ENCODE results near the gene DTNBP1.

DTNBP1 gene, protein sequence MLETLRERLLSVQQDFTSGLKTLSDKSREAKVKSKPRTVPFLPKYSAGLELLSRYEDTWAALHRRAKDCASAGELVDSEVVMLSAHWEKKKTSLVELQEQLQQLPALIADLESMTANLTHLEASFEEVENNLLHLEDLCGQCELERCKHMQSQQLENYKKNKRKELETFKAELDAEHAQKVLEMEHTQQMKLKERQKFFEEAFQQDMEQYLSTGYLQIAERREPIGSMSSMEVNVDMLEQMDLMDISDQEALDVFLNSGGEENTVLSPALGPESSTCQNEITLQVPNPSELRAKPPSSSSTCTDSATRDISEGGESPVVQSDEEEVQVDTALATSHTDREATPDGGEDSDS

DNA sequence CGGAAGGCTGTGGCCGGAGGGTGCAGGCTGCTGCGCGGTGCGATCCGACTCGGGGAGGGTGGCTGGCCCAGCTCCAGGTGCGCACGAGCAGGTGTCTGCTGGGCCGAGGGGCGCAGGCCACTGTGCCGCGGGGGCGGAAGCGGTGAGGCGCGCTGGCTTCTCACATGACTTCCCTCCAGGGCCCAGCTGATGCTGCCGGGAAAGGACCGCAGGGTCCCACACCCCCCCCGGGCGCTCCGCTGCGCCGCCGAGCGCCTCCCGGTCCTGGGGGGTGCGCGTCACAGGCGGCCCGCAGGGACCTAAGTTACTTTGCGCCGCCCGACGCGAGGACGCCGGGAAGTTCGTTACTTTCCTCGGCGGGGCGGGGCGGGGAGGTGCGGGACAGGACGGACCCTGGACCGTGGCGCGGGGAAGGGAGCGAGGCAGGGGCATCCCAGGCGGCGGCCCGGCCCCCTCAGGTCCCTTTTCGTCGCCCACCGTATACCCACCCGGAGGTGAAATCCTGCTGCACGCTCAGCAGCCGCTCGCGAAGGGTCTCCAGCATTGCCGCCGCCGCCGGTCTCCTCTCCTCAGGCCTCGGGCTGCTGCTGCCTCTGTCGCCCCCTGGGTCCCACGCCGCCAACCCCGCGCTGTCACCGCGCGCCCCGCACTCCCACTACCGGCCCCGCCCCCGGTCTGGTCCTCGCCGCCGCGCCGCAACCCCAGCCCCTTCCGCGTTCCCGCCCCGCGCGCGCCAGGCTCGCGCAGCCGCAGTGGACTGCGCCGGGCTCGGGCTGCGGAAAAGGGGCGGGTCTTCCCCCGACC lies at the start of gene DTNBP1:
Gene DTNBP1, minus strand, starts transcription at position 703 of the 804 bp plus-strand sequence. Its CDS starts 159 bp downstream, at position 544.
- DNase-seq, result peak; percentile 31

DNA sequence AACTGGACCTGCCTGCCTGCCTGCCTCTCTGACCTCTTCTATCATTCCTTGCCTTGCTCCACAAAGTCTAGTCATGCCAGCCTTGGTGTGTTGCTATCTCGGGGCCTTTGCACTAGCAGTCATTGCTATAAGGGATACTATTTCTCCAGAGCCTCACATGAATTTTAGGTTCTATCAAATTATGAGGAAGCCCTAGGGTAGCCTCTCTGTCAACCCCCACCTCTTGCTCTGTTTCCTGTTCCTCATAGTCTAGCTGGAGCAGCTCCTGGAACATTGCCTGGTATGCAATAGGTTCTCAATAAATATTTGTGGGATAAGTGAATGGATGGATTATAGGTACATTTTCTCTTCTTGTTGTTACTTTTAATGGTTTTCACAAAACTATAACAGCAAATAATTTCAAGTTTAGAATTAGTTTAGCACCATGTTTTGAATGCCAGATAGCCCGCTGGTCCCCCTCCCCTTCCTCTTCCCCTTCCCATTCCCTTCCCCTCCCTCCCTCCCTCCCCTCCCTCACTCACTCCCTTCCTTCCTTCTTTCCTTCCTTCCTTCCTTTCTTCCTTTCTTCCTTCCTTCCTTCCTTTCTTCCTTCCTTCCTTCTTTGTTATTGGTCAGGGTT lies 46.9 kb upstream of the DTNBP1 start:
- DNase-seq, result no peak

DNA sequence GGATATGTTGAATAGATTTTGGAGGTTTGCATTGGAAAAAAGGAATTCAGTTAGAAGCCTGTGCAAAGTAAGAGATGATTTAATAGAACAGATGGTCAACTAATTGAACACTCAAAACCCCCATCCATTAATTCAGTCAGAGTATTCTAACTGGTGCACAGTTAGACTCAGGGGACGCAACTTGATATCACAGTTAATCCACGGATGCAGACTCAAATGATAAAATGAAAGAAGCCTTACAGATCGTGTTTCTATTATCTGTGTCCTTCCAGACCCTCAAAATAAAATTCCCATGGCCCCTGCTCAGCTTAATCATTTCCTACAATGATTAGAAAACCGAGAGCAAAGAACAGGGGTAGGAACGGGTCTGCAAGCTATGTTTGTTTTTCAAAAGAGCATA lies 45.4 kb upstream of the DTNBP1 start:
- DNase-seq, result no peak

DNA sequence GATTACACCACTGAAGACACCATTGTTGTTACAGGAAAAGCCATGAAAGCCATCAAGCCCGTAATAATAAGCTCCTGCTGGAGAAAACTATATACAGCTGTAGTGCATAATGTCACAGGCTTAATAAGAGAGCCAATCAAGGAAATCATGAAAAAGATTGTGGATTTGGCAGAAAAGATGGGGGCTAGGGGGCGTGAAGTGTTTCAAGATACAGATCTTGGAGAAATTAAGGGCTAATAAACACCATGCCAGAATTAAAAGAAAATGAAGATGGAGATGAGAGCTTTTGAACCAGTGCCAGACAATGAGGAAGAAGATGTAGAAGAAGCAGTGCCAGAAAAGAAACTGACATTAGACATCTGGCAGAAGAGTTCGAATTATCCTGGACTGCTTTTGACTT lies 43.2 kb upstream of the DTNBP1 start:
- DNase-seq, result no peak

DNA sequence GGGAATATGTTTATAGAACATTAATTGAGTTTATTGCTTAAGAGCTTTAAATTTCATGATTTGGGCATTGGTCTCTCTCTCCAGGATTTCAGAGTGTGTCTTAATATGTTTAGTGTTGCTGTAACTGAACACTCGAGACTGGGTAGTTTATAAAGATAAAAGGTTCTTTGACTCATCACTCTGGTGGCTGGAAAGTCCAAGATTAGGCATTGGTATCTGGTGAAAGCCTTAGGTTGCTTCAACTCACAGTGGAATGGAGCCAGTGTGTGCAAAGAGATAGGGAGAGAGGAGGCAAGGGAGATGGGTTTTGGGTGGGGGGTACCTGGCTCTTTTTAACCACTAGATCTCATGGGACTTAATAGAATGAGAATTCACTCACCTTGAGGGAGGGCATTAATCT lies 35.6 kb upstream of the DTNBP1 start:
- no peak for DNase-seq

DNA sequence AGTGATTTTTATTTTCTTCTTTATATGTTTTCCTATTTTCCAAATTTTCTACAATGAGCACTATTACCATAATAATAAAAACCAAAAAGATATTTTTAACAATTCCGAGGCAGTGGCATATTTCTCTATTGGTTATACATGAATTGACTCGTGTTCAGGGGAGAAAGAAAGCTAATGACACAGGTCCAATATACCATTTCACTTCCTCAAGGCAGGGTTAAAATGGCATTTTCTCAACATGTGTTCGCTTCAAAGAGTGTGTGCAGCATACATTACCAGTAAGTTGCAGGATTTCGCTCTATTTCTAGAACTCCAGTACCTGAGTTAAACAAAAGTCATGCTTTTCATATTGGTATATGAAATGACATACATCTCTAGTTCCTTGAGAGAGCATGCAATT lies 35.1 kb upstream of the DTNBP1 start:
- no peak for DNase-seq

DNA sequence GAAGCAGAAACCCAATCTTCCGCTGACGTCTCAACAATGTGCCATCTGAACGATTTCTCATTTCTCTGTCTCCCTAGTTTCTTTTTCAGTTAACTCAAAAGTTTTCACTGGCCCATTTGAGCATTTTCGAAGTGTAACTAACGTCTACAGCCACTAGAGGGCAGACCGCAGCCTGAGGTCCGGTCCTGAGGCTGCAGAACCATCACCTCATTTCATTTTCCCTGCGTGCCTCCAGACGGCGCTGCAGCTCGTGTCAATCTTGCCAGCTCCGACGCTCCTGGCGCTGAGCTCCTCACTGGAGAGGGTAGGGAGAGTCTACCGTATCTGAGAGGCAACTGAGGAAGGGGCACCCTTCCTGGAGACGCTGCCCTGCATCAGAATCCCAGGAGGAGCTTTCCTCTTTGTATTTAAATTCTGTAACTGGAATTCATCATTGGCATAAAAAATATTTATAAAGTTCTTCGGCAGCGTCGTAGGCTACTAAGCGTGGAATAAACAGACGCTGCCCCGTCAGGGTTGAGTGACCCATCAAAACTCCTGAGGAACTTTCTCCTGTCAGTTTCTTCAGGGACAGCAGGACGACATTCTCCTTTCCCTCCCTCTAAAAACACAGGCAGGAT lies 28.5 kb upstream of the DTNBP1 start:
- DNase-seq, result peak; percentile 40

DNA sequence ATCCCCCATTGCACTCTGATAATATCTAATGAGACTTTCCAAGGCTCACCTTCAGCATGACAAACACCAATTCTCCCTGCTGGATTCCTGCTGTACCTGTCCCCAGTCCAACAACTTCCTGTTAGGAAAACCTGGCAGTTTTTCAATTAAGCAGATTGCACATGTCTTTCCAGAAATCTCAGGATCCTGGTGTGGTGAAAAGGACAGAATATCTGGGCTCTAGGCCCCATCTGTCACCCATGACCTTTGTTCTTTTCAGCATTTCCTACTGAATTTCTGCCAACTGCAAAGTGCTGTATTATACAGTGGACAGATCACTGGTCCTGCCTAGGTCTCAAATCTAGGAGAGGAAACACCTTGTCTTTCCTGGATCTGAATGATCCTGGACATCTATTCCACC lies 27.7 kb upstream of the DTNBP1 start:
- DNase-seq, result no peak

DNA sequence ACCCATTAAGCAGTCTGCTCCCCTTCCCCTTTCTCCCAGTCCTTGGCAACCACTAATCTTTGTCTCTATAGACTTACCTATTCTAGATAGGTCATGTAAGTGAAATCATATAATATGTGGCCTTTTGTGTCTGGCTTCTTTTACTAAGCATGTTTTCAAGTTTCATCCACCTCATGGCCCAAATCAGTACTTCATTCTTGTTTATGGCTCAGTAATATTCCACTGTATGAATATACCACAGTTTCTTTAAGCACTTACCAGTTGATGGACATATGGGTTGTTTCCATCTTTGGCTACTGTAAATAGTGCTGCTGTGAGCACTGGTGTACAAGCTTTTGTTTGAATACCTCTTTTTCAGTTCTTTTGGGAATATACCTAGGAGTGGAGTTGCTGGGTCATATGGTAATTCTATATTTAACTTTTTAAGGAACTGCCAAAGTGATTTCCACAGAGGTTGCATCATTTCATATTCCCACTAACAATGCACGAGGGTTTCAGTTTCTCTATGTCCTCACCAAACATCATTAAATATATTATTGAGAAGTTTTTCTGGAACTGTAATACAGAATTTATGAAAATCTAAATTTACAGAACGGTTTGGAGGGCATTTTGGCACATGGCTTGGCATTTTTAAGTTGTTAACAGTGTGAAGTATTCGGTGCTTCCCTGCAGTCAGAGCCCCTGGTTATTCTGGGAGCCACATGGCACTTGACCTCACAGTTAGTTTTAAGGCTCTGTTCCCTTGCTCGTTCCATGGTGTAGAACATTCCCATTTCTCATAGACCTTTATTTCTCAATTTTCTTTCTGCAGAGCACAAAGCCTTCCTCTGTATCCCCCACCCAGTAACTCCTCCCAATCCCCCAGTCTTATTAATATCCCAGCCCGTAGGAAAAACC lies 27.0 kb upstream of the DTNBP1 start:
- DNase-seq, result no peak

DNA sequence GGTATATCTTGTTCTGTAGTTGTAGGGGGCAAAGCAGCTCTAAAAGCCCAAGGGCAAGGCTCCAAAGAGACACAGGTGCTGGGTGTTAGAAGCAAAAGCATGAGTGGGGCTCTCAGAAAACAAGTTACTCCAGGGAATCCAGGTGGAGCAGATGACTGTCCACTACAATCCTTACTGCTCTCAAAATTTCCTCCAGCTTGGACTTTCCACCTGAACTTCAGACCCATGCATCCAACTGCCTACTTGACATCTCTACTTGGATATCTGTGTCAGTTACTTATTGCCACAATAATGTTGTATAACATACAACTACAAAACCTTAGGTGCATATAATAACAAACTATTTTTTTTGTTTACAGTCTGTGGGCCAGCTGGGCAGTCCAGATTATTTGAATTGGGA lies 22.8 kb upstream of the DTNBP1 start:
- no peak for DNase-seq

DNA sequence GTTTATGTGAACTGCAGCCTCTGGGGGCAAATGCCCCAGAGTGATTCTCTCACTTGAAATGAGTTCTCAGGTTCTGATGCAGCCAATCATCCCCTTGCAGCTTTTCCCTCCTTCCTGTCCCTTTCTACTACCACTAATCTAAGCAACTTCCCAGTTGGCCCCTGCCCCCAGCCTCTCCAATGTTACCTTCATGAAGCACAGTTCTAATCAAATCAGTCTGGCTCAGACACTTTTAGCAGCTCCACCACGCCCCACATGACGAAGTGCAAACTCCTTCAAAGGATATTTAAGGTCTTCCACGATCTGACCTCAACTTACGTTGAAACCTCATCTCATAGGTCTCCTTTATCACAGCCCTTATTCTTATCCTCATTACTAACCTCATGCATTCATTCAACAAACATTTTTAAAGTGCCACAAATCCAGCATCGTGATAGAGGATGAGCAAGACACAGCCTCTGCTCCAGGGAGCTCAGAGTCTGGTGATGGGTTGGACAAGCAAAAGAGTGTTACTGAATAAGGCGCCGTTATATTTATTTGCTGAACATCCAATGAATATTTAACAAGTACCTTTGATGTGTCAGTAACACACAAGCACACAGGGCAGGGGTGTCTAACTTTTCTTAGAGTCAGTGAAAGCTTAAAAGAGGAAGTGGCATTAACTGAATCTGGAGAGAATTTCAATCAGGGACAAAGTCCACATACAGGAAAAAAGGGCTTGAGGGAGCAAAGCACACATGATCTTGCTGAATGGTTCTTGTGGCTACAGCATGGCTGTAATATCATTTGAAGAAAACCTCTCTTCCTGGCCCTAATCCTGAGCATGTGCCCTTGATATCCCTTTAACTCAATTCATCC lies 20.4 kb upstream of the DTNBP1 start:
- no peak for DNase-seq

DNA sequence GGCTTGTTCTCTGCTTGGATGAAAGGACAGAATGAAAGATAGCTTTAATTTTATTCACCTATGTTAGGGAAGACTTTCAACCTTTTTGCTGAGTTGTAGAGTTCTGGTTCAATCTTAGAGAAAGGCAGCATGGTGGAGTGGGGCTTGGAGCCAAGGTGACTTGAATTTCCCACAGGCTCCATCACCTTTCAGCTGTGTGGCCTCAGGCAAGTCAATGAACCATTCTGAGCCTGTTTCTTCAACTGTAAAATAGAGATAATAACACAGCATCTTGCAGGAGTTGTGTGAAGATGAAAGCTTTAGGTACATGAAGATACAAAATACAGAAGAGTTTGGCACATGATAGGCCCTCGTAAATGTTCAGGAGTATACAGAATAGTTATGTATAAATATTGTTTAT lies 19.1 kb upstream of the DTNBP1 start:
- no peak for DNase-seq

DNA sequence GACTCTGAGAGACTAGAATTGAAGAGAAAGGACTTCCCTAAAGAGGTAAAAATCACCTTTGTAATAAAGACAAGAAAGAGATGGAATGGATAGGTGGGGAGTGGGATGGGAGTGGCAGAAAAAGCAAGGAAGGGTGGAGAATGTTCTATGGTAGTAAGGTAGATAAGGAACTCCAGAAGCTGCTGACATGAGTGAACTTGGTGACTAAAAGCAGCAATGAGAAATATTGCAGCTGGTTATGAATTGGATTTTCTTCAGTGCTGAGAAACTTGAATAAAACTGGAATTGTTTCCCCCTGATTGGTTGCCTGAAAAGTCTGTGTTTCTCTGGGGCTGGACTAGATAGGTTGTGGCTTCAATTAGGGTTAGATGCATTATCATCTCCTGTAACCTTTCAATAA lies 15.7 kb upstream of the DTNBP1 start:
- no peak for DNase-seq

DNA sequence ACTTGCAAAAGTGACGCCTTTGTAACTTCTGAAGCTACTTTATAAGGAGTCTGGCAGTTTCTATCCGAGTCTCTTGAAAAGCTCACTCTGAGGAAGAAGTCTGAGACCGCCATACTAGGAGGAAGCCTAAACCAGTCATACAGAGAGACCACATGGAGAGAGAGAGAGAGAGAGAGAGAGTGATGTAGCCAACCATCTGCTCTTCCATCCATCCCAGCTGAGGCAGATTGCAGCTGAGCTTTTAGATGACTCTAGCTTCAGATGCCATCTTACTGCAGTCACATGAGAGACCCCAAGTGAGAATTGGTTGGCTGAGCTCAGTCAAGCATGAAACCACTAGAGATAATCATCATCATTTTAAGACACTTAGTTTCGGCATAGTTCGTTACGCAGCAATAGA lies 15.0 kb upstream of the DTNBP1 start:
- DNase-seq, result no peak

DNA sequence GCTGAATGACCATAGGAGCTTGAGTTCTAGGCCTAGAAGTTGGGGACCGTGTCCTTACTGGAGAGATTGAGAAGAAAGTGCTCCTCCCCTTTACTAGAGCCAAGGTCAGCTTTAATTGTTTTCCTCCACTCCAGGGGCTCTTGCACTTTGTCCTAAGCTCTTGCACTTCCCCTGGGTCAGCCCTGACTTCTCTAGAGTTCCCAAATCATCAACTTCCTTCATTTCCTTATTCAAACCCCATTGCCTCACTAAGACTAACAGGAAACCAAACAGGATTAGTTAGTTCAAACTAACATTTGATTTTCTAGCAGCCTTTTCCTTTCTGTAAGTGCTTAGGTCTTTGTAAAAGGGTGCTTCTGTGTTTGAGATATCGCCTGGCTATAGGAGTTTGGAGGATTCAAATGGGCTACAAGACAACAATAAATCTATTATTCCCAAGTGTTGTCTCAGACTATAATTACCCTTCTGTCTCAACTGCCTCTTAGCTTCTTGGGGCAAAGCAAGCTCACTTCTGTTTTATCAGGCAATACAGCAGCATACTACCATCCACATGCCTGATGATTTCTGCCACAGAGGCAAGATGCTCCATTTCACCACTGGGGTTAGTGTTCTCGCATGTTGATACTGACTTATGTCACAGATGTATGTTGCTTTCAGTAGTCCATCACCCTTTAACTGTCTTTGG lies 12.8 kb upstream of the DTNBP1 start:
- DNase-seq, result no peak

DNA sequence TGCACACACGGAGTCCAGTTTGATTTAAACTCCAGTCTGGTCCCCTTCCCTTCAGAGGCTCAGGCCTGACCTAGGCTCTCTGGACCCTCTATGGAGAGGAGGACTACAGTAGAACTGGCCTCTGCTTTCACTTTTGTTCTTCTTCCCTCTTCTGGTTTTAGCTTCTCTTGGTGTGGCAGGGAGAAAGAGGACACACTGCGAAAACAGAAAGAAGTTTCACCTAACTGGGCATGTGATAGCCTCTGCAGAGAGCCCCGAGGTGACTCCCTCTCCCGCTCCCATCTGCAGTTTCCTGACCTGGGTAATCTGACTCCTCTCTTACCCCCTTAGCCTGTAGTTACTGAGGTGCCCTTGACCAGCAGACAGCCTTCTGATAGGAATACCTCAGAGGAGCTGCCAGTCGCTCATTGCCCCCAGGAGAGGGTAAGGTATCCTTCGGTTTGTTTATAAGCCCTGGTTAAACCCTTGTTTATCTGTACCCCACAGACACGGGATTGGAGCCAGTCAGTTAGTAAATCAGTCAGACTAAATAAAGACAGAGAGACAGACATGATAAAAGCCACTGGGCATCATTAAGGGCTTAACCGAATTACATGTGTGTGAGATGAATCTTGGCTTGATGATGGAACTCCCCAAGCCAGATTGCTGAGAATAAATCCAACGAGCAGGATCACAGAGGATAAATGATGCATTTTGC lies 12.0 kb upstream of the DTNBP1 start:
- DNase-seq, result no peak

DNA sequence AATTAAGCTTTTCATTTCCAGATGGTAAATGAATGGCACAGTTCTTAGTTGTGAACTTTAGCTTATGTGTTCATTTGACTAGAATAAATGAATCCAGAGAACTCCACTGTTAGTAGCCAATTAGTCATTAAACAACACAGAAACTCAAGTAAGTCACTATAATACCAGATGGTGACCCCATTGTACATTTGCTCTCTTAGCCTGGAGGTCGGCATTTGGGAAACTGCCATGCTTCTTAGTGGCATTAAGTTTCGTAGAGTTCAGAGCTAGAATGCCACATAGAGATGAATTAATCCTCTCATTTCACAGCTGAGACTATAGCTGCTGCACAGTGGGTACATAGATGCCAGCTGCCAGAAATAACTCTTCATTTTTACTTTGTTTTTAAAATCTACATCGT lies 10.8 kb upstream of the DTNBP1 start:
- no peak for DNase-seq

DNA sequence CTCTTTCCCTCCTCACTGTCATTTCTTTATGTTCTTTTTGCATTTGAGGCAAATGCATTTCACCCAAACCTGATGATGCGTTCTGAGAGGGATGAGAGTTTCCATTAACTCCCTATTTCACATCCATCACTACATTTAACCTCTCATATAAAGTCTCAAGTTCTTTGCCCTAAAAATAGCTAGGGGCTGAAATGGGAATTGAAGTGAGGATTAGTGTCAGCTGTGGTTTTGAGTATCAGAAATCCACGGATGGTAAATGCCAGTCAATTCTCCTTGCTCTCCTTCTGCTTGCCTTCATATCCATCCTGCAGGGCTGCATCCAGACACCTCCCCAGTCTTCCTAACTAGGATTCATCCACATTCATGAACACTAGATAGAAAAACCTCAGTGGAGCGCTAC lies 10.0 kb upstream of the DTNBP1 start:
- DNase-seq, result no peak

DNA sequence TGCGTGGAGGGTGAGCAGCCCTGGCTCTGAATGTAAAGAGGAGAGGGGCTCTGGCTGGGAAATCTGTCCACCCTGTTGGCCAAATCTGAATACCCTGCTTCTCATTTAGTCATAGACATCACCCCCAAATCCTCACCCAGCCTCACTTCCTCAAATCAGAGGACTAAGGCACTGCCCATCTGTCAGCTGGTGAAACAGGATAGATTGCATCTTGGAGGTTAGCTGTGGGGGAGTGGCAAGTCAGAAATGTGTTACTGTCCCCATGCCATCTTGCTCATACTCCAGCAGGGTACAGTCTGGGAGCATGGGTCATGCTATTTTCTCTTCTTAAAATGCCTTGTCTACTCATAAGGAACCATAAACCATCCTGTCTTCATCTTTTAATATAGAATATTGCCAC lies 9.5 kb upstream of the DTNBP1 start:
- no peak for DNase-seq

DNA sequence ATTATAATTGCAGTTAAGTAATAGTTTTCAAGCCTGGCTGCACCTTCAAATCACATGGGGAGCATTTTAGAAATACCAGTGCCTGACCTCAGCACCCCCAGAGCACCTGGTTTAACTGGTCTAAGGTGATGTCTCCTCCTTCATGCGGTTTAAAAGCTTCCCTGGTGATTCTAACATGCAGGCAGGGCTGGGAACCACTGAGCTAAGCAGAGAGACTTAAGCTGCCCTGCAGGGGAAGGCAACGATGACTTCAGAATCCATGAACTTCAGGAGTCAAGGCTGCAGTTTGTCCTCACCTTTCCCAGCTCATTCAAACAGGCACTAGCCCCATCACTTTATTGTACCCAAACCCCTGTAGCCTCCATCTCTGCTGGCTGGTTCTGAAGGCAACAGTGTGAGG lies 6.1 kb upstream of the DTNBP1 start:
- DNase-seq, result no peak
